ENCODE data around the gene KIF3C.

Gene KIF3C

DNA sequence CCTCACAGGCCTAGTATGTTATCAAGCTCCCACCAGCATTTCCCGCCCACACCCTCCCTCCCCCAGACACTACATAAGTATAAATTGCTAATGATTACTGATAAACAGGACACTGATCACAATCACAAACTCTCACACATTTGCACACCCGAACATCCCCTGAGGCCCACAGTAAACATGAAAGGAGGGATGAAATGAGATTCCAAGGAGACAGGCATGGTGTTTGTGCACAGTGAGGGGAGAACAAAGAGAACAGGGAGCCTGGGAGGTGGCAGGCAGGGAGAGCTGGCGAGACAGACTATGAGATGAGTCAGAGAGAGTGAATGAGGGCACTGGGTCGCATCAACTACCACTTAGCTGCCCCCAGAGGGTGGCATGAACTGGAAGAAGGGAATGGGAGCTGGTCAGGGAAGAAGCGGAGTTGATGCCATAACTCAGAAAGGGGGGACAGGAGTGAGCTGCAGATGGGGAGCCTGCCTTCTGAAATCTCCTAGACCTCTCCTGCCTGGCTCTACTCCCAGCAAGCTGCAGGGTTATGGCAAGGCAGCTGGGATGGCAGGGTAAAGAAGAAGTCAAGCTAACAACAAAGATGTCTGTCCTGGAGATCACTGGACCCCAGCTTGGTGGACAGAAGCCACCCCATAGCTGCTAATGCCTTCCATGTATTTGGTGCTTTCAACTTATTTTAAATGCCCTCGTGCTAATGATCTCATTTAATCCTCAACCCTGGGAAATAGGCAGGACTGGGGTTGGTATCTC, 5.1 kb downstream of the KIF3C start:
- TF ChIP-seq, protein P1, sequence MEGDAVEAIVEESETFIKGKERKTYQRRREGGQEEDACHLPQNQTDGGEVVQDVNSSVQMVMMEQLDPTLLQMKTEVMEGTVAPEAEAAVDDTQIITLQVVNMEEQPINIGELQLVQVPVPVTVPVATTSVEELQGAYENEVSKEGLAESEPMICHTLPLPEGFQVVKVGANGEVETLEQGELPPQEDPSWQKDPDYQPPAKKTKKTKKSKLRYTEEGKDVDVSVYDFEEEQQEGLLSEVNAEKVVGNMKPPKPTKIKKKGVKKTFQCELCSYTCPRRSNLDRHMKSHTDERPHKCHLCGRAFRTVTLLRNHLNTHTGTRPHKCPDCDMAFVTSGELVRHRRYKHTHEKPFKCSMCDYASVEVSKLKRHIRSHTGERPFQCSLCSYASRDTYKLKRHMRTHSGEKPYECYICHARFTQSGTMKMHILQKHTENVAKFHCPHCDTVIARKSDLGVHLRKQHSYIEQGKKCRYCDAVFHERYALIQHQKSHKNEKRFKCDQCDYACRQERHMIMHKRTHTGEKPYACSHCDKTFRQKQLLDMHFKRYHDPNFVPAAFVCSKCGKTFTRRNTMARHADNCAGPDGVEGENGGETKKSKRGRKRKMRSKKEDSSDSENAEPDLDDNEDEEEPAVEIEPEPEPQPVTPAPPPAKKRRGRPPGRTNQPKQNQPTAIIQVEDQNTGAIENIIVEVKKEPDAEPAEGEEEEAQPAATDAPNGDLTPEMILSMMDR (IDR thresholded peaks at IDR 0.05), result no peak
- no peak overlapping the region for H3K27ac ChIP-seq
- H3K4me3 ChIP-seq, result no peak overlapping the region
- DNase-seq (ENCODE audit: low spot score), result no peak

DNA sequence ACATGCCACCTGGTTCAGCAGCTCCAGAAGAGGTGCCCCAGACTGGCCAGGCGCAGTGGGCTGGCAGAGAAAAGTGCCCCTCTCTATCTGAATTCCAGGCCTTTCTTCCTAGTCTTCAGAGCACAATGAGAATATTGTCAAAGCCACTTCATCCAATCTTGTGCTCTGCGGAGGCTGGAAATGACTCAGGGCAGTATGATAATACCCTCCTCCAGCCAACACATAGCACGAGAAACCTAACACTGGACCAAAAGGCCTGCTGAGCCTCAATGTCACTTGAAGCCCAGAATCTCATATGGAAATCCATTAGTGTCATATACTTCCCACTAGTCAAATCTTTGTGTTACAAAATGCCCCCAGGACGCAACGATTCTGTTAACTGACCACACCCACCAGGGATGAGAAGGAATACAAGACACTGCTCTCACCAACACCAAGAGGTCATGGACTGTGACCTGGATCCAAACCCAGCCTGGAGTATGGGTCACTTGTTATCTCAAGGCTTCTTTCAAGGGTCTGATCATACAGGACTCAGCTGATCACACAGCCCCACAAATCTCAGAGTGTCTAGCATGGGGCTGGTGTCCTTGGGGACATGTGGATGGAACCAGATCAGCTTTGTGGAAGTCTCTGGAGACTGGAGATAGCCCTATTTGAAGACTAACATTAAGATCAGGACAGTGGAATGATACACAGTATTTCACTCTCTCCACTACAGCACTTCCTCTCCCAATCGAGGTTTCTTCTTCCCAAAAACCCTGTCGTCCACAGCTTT, 10.1 kb downstream of the KIF3C start:
- Histone ChIP-seq H3K4me3 (no peak overlapping the region), H3K27ac (no peak overlapping the region)
- TF ChIP-seq, protein P1 (IDR thresholded peaks at IDR 0.05), result no peak
- no peak for DNase-seq (ENCODE audit: low spot score)

- no peak for DNase-seq (ENCODE audit: low spot score)
- no peak overlapping the region for H3K27ac ChIP-seq
- TF ChIP-seq, protein P1 (IDR thresholded peaks at IDR 0.05), result no peak
- H3K4me3 ChIP-seq, result no peak overlapping the region
Measured at GRCh38 chr2:25971596-25971995, 10.7 kb downstream of the KIF3C start.

DNA sequence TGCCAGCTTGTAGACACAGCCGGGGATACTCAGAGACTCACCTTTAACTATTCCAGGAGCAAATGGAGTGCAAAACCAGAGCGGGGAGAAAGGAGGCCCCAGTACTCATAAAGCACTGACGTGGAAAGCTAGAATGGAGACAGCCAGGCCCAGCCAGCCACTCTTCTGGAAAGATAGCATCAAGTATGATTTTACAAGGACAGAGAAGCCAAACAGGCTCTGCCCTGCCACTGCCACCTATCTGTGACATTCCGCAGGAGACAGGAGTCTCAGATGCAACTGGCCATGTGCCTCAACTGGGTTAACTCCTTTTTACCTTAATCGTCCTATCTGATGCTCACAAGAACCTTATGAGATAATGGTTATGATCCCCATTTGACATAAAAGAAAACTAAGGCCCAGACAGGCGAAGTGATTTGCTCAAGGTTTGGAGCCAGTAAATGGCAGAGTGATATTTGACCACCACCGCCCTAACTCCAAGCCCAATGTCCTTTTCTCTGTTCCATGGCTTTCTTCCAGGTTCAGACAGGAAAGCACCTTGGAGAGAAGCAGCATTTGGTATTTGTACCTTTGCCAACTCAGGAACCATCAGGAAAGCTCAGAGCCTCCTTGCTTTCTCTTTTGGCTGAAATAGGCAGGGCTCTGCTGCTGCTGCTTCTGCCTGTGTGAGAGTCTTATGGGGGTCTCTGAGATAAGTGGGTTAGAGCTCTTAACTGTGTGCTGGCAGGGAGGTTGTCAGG, 15.6 kb downstream of the KIF3C start:
- Histone ChIP-seq H3K27ac (no peak overlapping the region), H3K4me3 (no peak overlapping the region)
- TF ChIP-seq, protein P1 (IDR thresholded peaks at IDR 0.05), result no peak
- DNase-seq (ENCODE audit: low spot score), result no peak

DNA sequence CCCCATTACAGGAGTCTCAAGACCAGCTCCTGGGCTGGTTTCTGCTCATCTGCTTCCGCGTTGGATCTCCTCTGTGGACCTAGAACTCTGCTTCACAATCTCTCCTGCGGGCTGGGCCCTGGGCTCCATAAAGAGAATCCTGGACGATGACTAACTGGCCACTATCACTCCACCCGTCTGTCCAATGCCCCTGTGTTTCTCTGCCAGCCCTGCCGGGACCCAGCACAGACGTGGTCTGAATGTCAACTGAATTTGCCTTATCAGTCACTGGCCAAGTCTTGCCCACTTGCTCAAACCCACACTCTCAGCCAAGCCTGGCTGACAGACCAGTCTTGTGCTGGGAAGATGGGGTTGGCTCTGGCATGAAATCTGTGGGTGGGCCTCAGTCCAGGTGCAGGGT, 17.4 kb downstream of the KIF3C start:
- DNase-seq (ENCODE audit: low spot score), result no peak
- H3K4me3 ChIP-seq, result no peak overlapping the region
- TF ChIP-seq, protein P1 (IDR thresholded peaks at IDR 0.05), result no peak
- no peak overlapping the region for H3K27ac ChIP-seq

GRCh38 chr2:25960920-25961319, 21.4 kb downstream of the KIF3C start:
- no peak overlapping the region for H3K4me3 ChIP-seq
- TF ChIP-seq, protein P1 (IDR thresholded peaks at IDR 0.05), result no peak
- no peak for DNase-seq (ENCODE audit: low spot score)
- peak overlapping the region in 1 of 2 donors; percentile 8 for H3K27ac ChIP-seq
